Measurements from ENCODE around the gene GRAP2.

GRAP2 gene

DNA sequence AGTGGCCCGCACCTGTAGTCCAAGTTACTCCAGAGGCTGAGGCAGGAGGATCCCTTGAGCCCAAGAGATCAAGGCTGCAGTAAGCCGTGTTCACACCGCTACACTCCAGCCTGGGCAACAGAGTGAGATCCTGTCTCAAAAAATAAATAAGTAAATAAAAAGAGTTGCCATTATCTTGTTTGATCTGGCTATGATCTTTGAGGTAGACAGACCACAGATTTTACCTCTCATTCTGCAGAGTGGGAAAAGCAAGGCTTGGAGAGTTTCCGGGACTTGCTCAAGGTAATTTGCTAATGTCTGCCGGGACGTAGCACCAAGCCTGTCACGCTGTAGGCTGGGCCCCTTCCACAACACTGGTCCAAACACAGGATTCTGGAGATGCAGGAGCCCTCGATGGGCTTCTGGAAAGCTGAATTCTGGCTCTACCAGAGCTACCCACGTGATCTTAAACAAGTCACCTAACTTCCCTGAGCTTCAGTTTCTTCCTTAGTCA is 6.8 kb downstream of the GRAP2 start:
- TF ChIP-seq, protein P1, sequence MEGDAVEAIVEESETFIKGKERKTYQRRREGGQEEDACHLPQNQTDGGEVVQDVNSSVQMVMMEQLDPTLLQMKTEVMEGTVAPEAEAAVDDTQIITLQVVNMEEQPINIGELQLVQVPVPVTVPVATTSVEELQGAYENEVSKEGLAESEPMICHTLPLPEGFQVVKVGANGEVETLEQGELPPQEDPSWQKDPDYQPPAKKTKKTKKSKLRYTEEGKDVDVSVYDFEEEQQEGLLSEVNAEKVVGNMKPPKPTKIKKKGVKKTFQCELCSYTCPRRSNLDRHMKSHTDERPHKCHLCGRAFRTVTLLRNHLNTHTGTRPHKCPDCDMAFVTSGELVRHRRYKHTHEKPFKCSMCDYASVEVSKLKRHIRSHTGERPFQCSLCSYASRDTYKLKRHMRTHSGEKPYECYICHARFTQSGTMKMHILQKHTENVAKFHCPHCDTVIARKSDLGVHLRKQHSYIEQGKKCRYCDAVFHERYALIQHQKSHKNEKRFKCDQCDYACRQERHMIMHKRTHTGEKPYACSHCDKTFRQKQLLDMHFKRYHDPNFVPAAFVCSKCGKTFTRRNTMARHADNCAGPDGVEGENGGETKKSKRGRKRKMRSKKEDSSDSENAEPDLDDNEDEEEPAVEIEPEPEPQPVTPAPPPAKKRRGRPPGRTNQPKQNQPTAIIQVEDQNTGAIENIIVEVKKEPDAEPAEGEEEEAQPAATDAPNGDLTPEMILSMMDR (IDR thresholded peaks at IDR 0.05; ENCODE audit: insufficient read depth, low read length, missing control alignments), result no peak
- no peak overlapping the region for H3K4me3 ChIP-seq (ENCODE audit: low read depth, low read length)
- CTCF ChIA-PET, result no interaction called here
- POLR2A ChIA-PET, result no interaction called here
- DNase-seq (ENCODE audit: low read depth, low spot score), result no peak

DNA sequence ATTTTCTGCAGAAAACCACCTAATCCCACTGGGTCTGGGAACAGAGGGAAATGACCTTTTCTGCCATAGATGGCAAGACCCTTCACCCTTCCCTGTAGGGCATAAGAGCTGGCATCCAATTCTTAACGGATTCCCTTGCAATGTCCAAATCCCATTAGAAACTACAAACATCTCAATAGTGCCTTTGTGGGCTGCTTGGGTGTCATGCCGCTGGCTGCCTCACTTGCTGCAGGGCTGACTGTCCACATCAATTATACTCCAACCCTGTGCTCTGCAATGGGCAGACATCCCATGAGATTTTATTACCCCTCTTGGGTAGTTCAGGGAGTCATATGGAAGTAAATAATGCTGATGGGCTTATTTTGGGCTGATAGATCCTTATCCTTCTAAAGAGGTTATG is 7.3 kb downstream of the GRAP2 start:
- TF ChIP-seq, protein P1 (IDR thresholded peaks at IDR 0.05; ENCODE audit: insufficient read depth, low read length, missing control alignments), result no peak
- ChIA-PET CTCF (no interaction called here), POLR2A (no interaction called here)
- DNase-seq (ENCODE audit: low read depth, low spot score), result no peak
- no peak overlapping the region for H3K4me3 ChIP-seq (ENCODE audit: low read depth, low read length)

DNA sequence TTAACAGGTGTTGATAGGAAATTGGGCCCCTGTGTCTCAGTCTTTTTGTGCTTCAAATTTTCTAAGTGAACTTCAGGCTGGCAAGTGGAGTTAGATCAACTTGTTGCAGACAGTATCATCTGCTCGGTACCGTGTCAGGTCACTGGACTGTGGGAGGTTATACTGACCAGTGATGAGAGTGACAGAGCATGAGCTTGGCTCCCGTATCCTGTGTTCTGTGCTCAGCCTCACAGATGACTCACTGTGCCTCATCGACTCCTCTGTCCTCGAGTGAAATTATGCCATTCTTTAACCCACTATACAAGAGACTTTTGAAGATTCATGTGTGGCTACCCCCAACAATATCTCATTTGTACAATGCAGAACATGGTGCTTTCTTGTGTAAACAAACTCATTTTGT is 7.9 kb downstream of the GRAP2 start:
- TF ChIP-seq, protein P1 (IDR thresholded peaks at IDR 0.05; ENCODE audit: insufficient read depth, low read length, missing control alignments), result no peak
- CTCF ChIA-PET, result no interaction called here

DNA sequence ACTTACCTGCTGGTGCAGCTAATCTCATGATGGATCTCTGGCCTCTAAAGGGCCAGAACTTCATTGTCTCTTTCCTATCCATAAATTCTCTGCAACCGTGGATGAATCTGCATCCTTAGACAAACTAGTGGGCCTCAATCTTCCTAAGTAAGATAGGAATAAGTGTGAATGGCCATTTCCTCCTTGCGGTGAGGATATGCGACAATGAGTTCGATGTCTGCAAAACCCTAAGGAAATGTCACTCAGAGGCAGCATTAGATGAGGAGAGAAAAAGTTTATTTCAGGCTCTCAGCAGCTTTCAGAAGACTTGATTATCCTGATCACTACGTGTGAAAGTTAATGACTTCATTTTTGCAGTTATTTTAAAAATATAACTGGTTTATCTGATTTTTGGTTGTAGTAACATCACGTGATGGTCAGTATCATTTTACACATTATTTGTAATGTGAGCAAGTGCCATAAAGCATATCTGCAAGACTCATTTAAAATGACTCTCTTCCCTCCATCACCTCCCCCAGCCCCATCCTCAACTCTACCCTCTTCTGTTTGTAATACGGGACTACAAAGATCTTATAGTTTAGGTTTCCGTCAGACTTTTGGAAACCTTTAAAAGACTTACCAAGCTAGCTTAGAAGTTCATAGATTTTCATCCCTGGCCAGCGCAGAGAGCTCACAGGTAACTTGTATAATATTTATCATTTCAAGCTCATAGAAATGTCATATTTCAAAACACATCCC is 10.2 kb downstream of the GRAP2 start:
- CTCF ChIA-PET, result no interaction called here
- POLR2A ChIA-PET, result no interaction called here
- TF ChIP-seq, protein P1 (IDR thresholded peaks at IDR 0.05; ENCODE audit: insufficient read depth, low read length, missing control alignments), result no peak
- no peak for DNase-seq (ENCODE audit: low read depth, low spot score)
- no peak overlapping the region for H3K4me3 ChIP-seq (ENCODE audit: low read depth, low read length)

More for the DNA sequence above, 7.9 kb downstream of the GRAP2 start:
- DNase-seq (ENCODE audit: low read depth, low spot score), result no peak
- POLR2A ChIA-PET, result no interaction called here
- H3K4me3 ChIP-seq (ENCODE audit: low read depth, low read length), result no peak overlapping the region

DNA sequence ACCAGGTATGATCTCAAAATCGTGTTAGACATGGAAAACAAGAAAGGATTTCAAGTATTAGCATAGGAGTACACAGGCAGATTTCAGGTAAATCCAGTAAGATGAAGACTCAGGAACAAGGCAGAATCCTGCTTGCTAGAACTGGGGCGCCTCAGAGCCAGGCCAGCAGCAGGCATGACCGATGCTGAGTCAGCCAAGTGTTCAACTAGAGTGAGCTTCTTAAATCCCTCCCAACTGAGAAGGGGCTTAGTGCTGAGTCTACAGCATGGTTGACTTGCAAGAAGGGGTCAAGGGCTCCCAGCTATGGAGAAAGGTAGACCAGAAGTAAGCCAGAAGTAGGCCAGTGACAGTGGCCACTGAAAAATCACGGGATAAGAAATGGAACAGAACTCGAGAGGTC is 12.4 kb downstream of the GRAP2 start:
- CTCF ChIA-PET, result interaction anchor here (1.2 kb wide), 1 partner anchor 112 kb away, joined by 4 read pairs; no protein-coding TSS in a partner anchor
- TF ChIP-seq, protein P1 (IDR thresholded peaks at IDR 0.05; ENCODE audit: insufficient read depth, low read length, missing control alignments), result no peak
- POLR2A ChIA-PET, result no interaction called here
- no peak overlapping the region for H3K4me3 ChIP-seq (ENCODE audit: low read depth, low read length)
- DNase-seq (ENCODE audit: low read depth, low spot score), result no peak

DNA sequence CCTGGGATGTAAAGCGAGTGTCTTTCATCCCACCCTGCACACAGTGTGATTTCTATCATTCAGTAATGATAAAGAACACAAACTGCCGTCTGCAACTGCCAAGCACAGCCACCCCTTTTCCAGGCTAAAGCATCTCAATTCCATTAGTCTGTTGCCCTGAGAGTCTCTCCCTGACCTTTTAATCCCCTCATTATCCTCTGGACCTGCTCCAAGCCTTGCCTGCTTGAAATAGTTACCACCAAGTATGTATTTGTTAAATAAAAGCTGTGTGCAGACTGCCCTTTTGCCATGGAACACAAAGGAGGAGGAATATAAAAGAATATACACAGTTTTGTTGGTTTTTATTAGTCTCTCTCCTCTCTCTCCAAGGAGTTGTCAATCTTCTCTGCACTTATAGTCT is 13.0 kb downstream of the GRAP2 start:
- ChIA-PET POLR2A (no interaction called here), CTCF (interaction anchor here (1.2 kb wide), 1 partner anchor 111 kb away, joined by 4 read pairs; no protein-coding TSS in a partner anchor)
- no peak overlapping the region for H3K4me3 ChIP-seq (ENCODE audit: low read depth, low read length)
- TF ChIP-seq, protein P1 (IDR thresholded peaks at IDR 0.05; ENCODE audit: insufficient read depth, low read length, missing control alignments), result no peak
- DNase-seq (ENCODE audit: low read depth, low spot score), result no peak
